Measurements from ENCODE around the gene KDM2A. TPM values are rescaled to one million over a fixed set of nuclear protein-coding genes. Genes with fewer than 3 reads are reported as not detected.

KDM2A gene
- total RNA-seq, 4 donors from 2014 or later: 34.8 to 55.0 (median 44.9) TPM

DNA sequence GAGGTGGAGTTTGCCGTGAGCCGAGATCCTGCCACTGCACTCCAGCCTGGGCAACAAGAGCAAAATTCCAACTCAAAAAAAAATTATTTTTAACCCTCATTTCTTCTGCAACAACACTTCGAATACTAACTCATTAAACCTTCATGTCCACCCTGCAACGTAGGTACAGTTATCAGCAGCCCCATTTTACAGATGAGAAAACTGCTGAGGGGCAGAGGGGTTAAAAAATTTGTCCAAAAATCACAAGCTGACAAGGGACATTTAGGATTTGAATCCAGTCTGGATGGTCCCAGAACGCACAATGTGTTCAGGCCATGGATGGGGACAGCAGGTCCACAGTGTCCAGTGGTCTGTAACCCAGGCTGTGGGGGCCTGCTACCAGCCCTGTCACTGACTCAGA lies 33.4 kb upstream of the KDM2A start:
- TF ChIP-seq, protein P1, sequence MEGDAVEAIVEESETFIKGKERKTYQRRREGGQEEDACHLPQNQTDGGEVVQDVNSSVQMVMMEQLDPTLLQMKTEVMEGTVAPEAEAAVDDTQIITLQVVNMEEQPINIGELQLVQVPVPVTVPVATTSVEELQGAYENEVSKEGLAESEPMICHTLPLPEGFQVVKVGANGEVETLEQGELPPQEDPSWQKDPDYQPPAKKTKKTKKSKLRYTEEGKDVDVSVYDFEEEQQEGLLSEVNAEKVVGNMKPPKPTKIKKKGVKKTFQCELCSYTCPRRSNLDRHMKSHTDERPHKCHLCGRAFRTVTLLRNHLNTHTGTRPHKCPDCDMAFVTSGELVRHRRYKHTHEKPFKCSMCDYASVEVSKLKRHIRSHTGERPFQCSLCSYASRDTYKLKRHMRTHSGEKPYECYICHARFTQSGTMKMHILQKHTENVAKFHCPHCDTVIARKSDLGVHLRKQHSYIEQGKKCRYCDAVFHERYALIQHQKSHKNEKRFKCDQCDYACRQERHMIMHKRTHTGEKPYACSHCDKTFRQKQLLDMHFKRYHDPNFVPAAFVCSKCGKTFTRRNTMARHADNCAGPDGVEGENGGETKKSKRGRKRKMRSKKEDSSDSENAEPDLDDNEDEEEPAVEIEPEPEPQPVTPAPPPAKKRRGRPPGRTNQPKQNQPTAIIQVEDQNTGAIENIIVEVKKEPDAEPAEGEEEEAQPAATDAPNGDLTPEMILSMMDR (IDR thresholded peaks at IDR 0.05 in 4 of 5, conservative IDR thresholded peaks at IDR 0.05 in 1 of 5): no peak
- no peak for TF ChIP-seq POLR2A (IDR thresholded peaks at IDR 0.05)
- no peaks in the 10 kb centered on the region for H3K27me3 ChIP-seq
- no peak overlapping the region for H3K4me3 ChIP-seq
- no peaks in the 10 kb centered on the region for H3K36me3 ChIP-seq
- in situ Hi-C loops (cut with MboI; ENCODE audit: low sequenced_read_pairs in 4 of 4) (loop anchor here in 1 of 4 donors (10.0 kb wide), 1 partner anchor 79 kb away; no protein-coding TSS in a partner anchor), intact Hi-C loops (cut with DNase I; ENCODE audit: low total_unique reads) (no loop called here)
- DNase-seq (no peak), ATAC-seq (no peak)
- no peaks in the 10 kb centered on the region for H3K9me3 ChIP-seq
- H3K4me1 ChIP-seq: no peaks in the 10 kb centered on the region
- no peak overlapping the region for H3K27ac ChIP-seq

DNA sequence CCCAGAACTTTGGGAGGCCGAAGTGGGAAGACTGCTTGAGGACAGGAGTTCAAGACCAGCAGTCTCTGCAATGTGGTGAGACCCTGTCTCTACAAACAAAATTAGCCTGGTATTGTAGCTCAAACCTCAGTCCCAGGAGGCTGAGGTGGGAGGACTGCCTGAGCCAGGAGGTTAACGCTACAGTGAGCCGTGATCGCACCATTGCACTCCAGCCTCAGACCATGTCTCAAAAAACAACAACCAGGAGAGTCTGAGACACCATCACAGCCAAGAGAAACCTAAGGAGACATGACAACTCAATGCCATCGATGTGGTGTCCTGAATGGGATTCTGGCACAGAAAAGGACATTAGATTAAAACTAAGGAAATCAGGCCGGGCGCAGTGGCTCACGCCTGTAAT lies 28.3 kb upstream of the KDM2A start:
- Histone ChIP-seq H3K9me3 (no peaks in the 10 kb centered on the region), H3K4me1 (no peaks in the 10 kb centered on the region), H3K27ac (no peak overlapping the region), H3K4me3 (no peak overlapping the region), H3K27me3 (no peaks in the 10 kb centered on the region), H3K36me3 (no peaks in the 10 kb centered on the region)
- TF ChIP-seq, protein P1 (IDR thresholded peaks at IDR 0.05 in 4 of 5, conservative IDR thresholded peaks at IDR 0.05 in 1 of 5): no peak
- TF ChIP-seq POLR2A (IDR thresholded peaks at IDR 0.05): no peak
- ATAC-seq: no peak
- intact Hi-C loops (cut with DNase I; ENCODE audit: low total_unique reads): no loop called here
- in situ Hi-C loops (cut with MboI; ENCODE audit: low sequenced_read_pairs in 4 of 4): no loop called here
- no peak for DNase-seq

DNA sequence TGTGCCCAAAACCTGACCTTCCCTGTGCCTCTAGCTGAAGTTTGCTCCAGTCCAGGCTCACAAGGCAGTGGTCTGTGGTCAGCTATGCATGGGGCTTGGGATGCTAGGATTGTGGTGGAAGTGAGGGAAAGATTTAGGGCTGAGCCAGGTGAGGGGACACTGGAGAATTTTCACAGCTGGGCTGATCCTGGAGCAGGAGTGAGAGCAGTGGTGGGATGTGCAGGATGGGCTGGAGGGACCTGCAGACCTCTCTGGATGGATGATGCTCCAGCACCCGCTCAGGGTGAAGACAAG lies 23.9 kb upstream of the KDM2A start:
- ATAC-seq: no peak
- no peak for TF ChIP-seq POLR2A (IDR thresholded peaks at IDR 0.05)
- TF ChIP-seq, protein P1 (IDR thresholded peaks at IDR 0.05 in 4 of 5, conservative IDR thresholded peaks at IDR 0.05 in 1 of 5): no peak
- no peak overlapping the region for H3K27ac ChIP-seq

DNA sequence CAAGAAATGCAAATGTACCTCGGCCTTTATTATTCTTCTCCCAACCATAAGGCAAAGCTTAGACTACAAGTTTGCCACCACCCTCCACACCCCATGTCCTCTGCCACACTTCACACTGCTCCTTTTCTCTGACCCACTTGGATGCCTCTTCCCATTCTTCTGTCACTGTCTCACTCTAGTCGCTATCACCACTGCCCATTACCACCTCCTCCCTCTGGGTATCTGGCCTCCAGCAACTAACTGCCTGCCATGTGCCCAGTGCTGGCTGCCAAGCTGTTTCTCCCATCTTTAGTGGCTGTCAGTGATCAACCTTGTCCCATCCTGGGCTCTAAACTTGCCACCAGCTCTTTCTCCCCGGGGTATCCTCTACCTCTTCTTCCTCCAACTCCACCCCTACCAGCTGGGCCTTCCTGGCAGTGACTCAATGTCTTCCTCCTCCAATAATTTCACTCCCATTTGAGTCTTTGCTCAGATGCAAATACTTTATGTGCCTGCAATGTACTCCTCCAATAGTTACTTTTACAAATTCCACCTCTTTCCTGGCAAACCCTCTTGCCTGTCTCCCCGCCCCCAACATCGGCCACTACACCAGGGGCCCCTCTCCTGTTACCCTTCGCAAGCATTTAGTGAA lies 20.1 kb upstream of the KDM2A start:
- no peaks in the 10 kb centered on the region for H3K4me1 ChIP-seq
- no peaks in the 10 kb centered on the region for H3K9me3 ChIP-seq
- no peak overlapping the region for H3K27ac ChIP-seq
- intact Hi-C loops (cut with DNase I; ENCODE audit: low total_unique reads) (no loop called here), in situ Hi-C loops (cut with MboI; ENCODE audit: low sequenced_read_pairs in 4 of 4) (no loop called here)
- H3K36me3 ChIP-seq: no peaks in the 10 kb centered on the region
- no peak for TF ChIP-seq POLR2A (IDR thresholded peaks at IDR 0.05)
- TF ChIP-seq, protein P1 (IDR thresholded peaks at IDR 0.05 in 4 of 5, conservative IDR thresholded peaks at IDR 0.05 in 1 of 5): no peak
- ATAC-seq (peak in 1 of 2 donors; percentile 42), DNase-seq (no peak)
- no peaks in the 10 kb centered on the region for H3K27me3 ChIP-seq
- no peak overlapping the region for H3K4me3 ChIP-seq

More for the DNA sequence above, 23.9 kb upstream of the KDM2A start:
- no peaks in the 10 kb centered on the region for H3K9me3 ChIP-seq
- no peak for DNase-seq
- no peaks in the 10 kb centered on the region for H3K4me1 ChIP-seq
- H3K36me3 ChIP-seq: no peaks in the 10 kb centered on the region
- no peaks in the 10 kb centered on the region for H3K27me3 ChIP-seq
- in situ Hi-C loops (cut with MboI; ENCODE audit: low sequenced_read_pairs in 4 of 4): no loop called here
- intact Hi-C loops (cut with DNase I; ENCODE audit: low total_unique reads): no loop called here
- H3K4me3 ChIP-seq: no peak overlapping the region

DNA sequence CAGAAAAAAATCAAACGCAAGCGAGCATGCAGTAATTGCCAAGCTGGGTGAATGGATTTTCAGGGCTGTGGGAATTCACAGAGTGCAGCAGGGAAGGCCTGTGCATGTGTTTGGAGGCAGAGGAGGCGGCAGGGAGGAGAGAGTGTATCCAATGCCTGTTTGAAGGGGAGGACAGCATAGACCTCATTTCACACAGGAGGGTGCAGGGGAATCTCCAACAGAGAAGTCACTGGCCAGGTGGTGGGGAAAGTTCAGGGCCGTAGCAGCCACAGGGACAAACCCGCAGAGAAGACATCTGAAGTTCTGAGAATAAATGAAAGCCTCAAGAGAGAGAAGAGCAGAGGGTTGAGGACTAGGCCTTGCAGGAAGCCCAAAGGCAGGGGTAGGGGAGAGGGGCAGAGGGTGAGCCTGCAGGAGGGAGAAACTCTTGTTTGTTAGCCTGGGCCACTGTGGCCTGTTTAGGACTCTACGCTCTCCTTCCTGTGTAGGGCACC lies 19.2 kb upstream of the KDM2A start:
- no peak overlapping the region for H3K4me3 ChIP-seq
- ATAC-seq (no peak), DNase-seq (no peak)
- no peaks in the 10 kb centered on the region for H3K27me3 ChIP-seq
- in situ Hi-C loops (cut with MboI; ENCODE audit: low sequenced_read_pairs in 4 of 4): no loop called here
- no peaks in the 10 kb centered on the region for H3K36me3 ChIP-seq
- H3K4me1 ChIP-seq: no peaks in the 10 kb centered on the region
- TF ChIP-seq POLR2A (IDR thresholded peaks at IDR 0.05): no peak
- TF ChIP-seq, protein P1 (IDR thresholded peaks at IDR 0.05 in 4 of 5, conservative IDR thresholded peaks at IDR 0.05 in 1 of 5): no peak
- H3K9me3 ChIP-seq: no peaks in the 10 kb centered on the region
- no peak overlapping the region for H3K27ac ChIP-seq
- intact Hi-C loops (cut with DNase I; ENCODE audit: low total_unique reads): no loop called here

Data from gastrocnemius medialis (tissue), 4 donors.